Adrenal gland (tissue), 12 donors: Measurements from ENCODE around the gene SELENOO. TPM values are rescaled to one million over a fixed set of nuclear protein-coding genes. Genes with fewer than 3 reads are reported as not detected.
A peak's percentile ranks its signal among the peaks of the same experiment; 100 is the strongest.

Source experiments
- DNase-seq, 7 donors: peaks; one replicate each; pipeline ENCODE4 v3.0.0-alpha.2; 2019 to 2020
- H3K27ac ChIP-seq, 5 donors: fragments of 200-600 bp; sonication (generic) in 4 of 5; 1 replicate in 3 of 5; 2 replicates in 2 of 5; pipeline versions ENCODE4 v1.5.1 to v1.8.0; 2016 to 2020; ENCODE audit warnings: mild to moderate bottlenecking in 1 of 5
- H3K27me3 ChIP-seq: fragments of 200-600 bp; 2 replicates; pipeline ENCODE4 v1.8.0; 2021
- H3K36me3 ChIP-seq, 2 donors: fragments of 200-600 bp; replicated peaks in 1 of 2; 1 replicate in 1 of 2; 2 replicates in 1 of 2; pipeline versions ENCODE4 v1.5.1 to v1.8.0; 2018 to 2022
- H3K4me1 ChIP-seq, 2 donors: fragments of 200-600 bp; replicated peaks in 1 of 2; 1 replicate in 1 of 2; 2 replicates in 1 of 2; pipeline versions ENCODE4 v1.5.1 to v1.8.0; 2018 to 2021
- H3K4me3 ChIP-seq, 4 donors: fragments of 200-600 bp; sonication (generic) in 3 of 4; one replicate each; pipeline ENCODE4 v1.5.1; 2016 to 2018
- H3K9me3 ChIP-seq, 3 donors: fragments of 200-600 bp; sonication (generic) in 1 of 3; replicated peaks in 1 of 3; 1 replicate in 2 of 3; 2 replicates in 1 of 3; pipeline versions ENCODE4 v1.5.1 to v1.8.0; 2016 to 2021
- POLR2A ChIP-seq, 2 donors: fragments of 450-650 bp; IDR thresholded peaks; one replicate each; pipeline ENCODE4 v1.6.1; 2017; ENCODE audit warnings: antibody characterized with exemption in 2 of 2, mild to moderate bottlenecking in 2 of 2, moderate library complexity in 1 of 2
- WGBS, 4 donors: extraction: QIAGEN DNeasy Blood & Tissue Kit in 2 of 4; methylation state at CpG; one replicate each; pipeline versions ENCODE4 v1.1.5 to v1.1.7; 2013 to 2017; 5-methylcytosine and 5-hydroxymethylcytosine counted together
- intact Hi-C, 2 donors: fragments of 100-400 bp; cut with DNase I; formaldehyde crosslinking; loops; one replicate each; pipeline versions ENCODE4 v1.14.1 to v1.15.0; 2022 to 2023
- polyA plus RNA-seq, 3 donors: library from polyadenylated mRNA; stranded (reverse); fragments of 200-250 nt in 2 of 3; fragments of 350-450 nt in 1 of 3; fragmentation: Illumina TruSeq in 1 of 3; extraction: RNeasy Lipid Tissue Mini Kit (QIAGEN cat#74804) in 1 of 3; gene quantifications; one replicate each; pipeline ENCODE4 v1.2.3, GENCODE V29; 2013 to 2014
- total RNA-seq, 9 donors: library from RNA; depleted of rRNA in 4 of 9; stranded (reverse); fragments of >200 nt in 4 of 9; fragments of 120-200 nt in 1 of 9; fragmentation: NEBNext Ultra II Directional in 1 of 9; extraction: Animal tissue kit (Norgen Biotek cat#: 25700) in 1 of 9; gene quantifications; one replicate each; pipeline versions ENCODE4 v1.1.0 to v1.2.4, GENCODE V29; 2013 to 2023
- TF ChIP-seq, protein P1 (sequence below), 6 experiments: fragments of 450-650 bp in 4 of 6; fragments of 200-600 bp in 2 of 6; sonication (generic) in 1 of 6; IDR thresholded peaks; 1 replicate in 5 of 6; 2 replicates in 1 of 6; pipeline versions ENCODE4 v1.5.1 to v1.8.0; 2016 to 2021; ENCODE audit warnings: antibody characterized with exemption in 6 of 6, mild to moderate bottlenecking in 2 of 6, moderate library complexity in 1 of 6
- donor health status: healthy with polysubstance abuse.
- donor health status: Bipolar disorder and iron deficiency.
- donor health status: DM: yes; HTN: yes; CAD: no.
- donor health status: DM: no; HTN: no; CAD: no.
- donor health status: DM: no; HTN: no; CAD: no.
- donor health status: DM: yes; HTN: yes; CAD: no.

SELENOO gene
- total and polyA plus RNA-seq, 12 donors, result 1.9 to 89.0 (median 35.8) TPM

DNA sequence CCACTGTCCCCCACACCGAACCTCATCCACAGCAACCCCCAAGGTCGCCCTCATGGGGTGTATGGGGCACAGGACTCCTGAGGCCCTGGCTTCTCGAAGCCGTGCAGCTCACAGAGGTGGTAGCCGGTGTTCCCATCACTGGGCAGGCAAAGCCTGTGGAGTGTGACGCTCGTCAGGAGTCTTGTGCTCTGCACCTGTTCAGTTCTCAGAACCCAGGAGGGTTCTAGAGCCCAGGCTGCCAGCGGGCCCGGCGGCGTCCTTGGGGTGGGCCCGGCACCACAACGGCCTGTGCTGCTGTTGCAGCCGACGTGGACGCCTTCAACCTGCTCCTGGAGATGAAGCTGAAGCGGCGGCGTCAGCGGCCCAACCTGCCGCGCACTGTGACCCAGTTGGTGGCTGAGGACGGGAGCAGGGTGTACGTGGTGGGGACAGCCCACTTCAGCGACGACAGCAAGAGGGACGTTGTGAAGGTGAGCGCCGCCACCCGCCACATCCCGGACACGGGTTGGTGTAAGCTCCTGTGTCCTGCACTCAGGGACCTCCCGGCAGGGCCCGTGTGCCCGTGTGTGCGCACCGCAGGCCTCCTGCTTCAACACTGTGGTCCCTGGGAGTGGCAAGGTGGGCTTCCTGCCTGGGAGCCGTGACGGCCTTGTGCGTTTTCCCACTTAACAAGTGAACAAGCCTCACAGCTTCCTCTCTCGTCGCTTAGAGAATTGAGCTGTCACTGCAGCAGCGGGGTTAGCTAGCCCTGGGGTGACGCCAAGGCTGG, 6.6 kb upstream of the SELENOO start:
- peaks cover 0 to 21% of the 10 kb centered on the region in 2 donors for H3K36me3 ChIP-seq
- peak in 1 of 7 donors; percentile 34 for DNase-seq
- no peaks in the 10 kb centered on the region for H3K9me3 ChIP-seq
- no peak overlapping the region for H3K27ac ChIP-seq
- TF ChIP-seq POLR2A (IDR thresholded peaks at IDR 0.05), result no peak
- TF ChIP-seq, protein P1, sequence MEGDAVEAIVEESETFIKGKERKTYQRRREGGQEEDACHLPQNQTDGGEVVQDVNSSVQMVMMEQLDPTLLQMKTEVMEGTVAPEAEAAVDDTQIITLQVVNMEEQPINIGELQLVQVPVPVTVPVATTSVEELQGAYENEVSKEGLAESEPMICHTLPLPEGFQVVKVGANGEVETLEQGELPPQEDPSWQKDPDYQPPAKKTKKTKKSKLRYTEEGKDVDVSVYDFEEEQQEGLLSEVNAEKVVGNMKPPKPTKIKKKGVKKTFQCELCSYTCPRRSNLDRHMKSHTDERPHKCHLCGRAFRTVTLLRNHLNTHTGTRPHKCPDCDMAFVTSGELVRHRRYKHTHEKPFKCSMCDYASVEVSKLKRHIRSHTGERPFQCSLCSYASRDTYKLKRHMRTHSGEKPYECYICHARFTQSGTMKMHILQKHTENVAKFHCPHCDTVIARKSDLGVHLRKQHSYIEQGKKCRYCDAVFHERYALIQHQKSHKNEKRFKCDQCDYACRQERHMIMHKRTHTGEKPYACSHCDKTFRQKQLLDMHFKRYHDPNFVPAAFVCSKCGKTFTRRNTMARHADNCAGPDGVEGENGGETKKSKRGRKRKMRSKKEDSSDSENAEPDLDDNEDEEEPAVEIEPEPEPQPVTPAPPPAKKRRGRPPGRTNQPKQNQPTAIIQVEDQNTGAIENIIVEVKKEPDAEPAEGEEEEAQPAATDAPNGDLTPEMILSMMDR (IDR thresholded peaks at IDR 0.05), result no peak
- H3K27me3 ChIP-seq, result no peaks in the 10 kb centered on the region
- 88 to 94% (median 92%) methylated on average over 28 to 44 of the region's 44 CpGs for WGBS, 4 donors
- no peak overlapping the region for H3K4me3 ChIP-seq
- peaks cover 21 to 27% of the 10 kb centered on the region in 2 donors for H3K4me1 ChIP-seq
- intact Hi-C loops, result no loop called here

DNA sequence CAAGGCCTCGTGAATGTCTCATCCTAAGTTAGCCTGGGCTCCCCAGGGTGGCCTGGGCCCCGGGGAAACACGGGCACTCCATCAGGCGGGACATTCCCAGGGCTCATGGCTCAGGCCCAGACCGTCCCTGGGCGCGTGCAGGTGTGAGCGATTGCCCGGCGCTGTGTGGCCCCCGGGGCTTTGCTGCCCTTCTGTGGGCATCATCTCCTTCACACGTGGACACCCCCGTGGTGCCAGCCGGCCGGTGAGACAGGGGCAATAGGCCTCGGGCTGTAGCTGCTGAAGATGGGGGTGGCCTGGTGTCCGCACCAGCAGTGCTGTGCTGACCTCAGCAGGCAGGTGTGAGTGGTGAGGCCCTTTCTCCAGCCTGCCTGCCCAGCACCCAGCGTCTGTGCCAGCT, 4.6 kb upstream of the SELENOO start:
- peaks cover 0 to 21% of the 10 kb centered on the region in 2 donors for H3K36me3 ChIP-seq
- intact Hi-C loops, result no loop called here

DNA sequence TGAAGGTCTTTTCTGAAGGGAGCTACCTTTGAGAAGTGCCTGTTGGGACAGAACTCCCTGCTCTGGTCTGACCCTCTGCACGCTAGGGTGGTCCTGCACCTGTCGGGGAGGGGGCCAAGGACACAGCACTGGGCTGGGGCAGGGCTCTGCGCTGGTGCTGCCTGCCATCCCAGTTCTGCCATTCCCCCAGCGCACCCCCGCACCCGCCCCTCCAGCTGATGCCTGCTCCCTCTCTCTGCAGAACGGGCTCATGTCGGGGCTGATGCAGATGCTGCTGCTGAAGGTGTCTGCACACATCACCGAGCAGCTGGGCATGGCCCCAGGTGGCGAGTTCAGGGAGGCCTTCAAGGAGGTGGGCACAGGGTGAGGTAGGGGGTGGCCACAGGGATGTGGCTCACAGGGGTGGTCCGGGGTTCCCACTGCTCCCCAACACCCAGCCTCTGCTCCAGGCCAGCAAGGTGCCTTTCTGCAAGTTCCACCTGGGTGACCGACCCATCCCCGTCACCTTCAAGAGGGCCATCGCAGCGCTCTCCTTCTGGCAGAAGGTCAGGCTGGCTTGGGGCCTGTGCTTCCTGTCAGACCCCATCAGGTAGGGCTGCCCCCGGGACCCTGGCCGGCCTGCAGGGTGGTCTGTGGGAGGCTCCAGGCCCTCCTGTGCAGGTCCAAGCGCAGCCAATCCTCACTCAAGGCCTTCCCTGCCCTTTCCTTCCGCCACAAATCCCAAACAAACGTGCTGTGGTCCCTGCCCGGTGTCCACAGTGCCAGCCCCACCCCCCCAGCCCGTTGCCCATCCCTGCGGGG, 3.6 kb upstream of the SELENOO start:
- no peak for TF ChIP-seq POLR2A (IDR thresholded peaks at IDR 0.05)
- TF ChIP-seq, protein P1 (IDR thresholded peaks at IDR 0.05), result no peak
- no peaks in the 10 kb centered on the region for H3K27me3 ChIP-seq
- no peaks in the 10 kb centered on the region for H3K9me3 ChIP-seq
- H3K27ac ChIP-seq, result no peak overlapping the region
- intact Hi-C loops, result no loop called here
- H3K36me3 ChIP-seq, result peaks cover 0 to 21% of the 10 kb centered on the region in 2 donors
- peaks cover 18% of the 10 kb centered on the region in 2 donors for H3K4me1 ChIP-seq
- H3K4me3 ChIP-seq, result no peak overlapping the region
- peak in 1 of 7 donors; percentile 33 for DNase-seq
- 86 to 100% (median 90%) methylated on average over 2 to 23 of the region's 23 CpGs for WGBS, 4 donors

More for the DNA sequence above, 4.6 kb upstream of the SELENOO start:
- TF ChIP-seq POLR2A (IDR thresholded peaks at IDR 0.05), result no peak
- TF ChIP-seq, protein P1 (IDR thresholded peaks at IDR 0.05), result no peak
- Histone ChIP-seq H3K27me3 (no peaks in the 10 kb centered on the region), H3K4me3 (no peak overlapping the region), H3K27ac (no peak overlapping the region), H3K4me1 (peaks cover 9 to 15% of the 10 kb centered on the region in 2 donors), H3K9me3 (no peaks in the 10 kb centered on the region)
- DNase-seq, result peak in 1 of 7 donors; percentile 31
- WGBS, 4 donors, result 85 to 91% (median 88%) methylated on average over 2 to 18 of the region's 18 CpGs
